Esophagus muscularis mucosa (tissue), 3 donors: ENCODE measurements around the gene ITGA2.
"Not testable (repeated sequence)": the region's sequence is repeated elsewhere in the genome, so short reads cannot be mapped to it uniquely, and the experiment has no call there.

Source experiments
- CTCF ChIP-seq, 3 experiments: fragments of 200-600 bp in 2 of 3; fragments of 450-650 bp in 1 of 3; sonication (generic) in 2 of 3; IDR thresholded peaks; one replicate each; pipeline ENCODE4 v1.5.1; 2017 to 2019; ENCODE audit warnings: antibody characterized with exemption in 3 of 3, mild to moderate bottlenecking in 2 of 3, moderate library complexity in 1 of 3
- EP300 ChIP-seq: sonication (generic); formaldehyde crosslinking; IDR thresholded peaks from one replicate; pipeline ENCODE4 v1.6.1; 2017; ENCODE audit warnings: antibody characterized with exemption

GRCh38 chr5:53112307-53112706, 123.2 kb downstream of the ITGA2 start:
- not testable (repeated sequence) for TF ChIP-seq EP300; CTCF (IDR thresholded peaks at IDR 0.05)
